HepG2 (cell line): ENCODE data around the gene GOLGA6L9. TPM values are rescaled to one million over a fixed set of nuclear protein-coding genes. Genes with fewer than 3 reads are reported as not detected.
A peak's percentile ranks its signal among the peaks of the same experiment; 100 is the strongest.
"Not testable (repeated sequence)": the region's sequence is repeated elsewhere in the genome, so short reads cannot be mapped to it uniquely, and the experiment has no call there.

Source experiments
- ATAC-seq: fragments of 200-7000 bp; cut with Tn5 transposase; 3 replicates; pipeline ENCODE4 v1.9.1; 2020; ENCODE audit warnings: mild to moderate bottlenecking, moderate library complexity
- Bru-seq: library from RNA; stranded (reverse); fragments of 400-500 nt; gene quantifications from one replicate; lab custom pipeline; 2021; lab: Mats Ljungman, UMichigan
- BruChase-seq, 2 experiments: library from RNA; stranded (reverse); fragments of 400-500 nt; gene quantifications; one replicate each; lab custom pipeline; 2021; lab: Mats Ljungman, UMichigan
- BruUV-seq: library from RNA; stranded (reverse); fragments of 400-500 nt; replicated peaks from 2 replicates; lab custom pipeline; 2021; lab: Mats Ljungman, UMichigan
- CTCF ChIA-PET: fragments of 300-600 bp; formaldehyde crosslinking; extraction: SDS; loops from one replicate; lab custom pipeline; 2021; ENCODE audit warnings: low total read pairs, inconsistent platforms, low intra/inter-chr PET ratio; lab: Yijun Ruan, JAX
- POLR2A ChIA-PET: fragments of 350-600 bp; sonication (Branson Sonifier 250); formaldehyde crosslinking; loops from one replicate; lab custom pipeline; 2020; ENCODE audit warnings: antibody characterized with exemption, inconsistent platforms; lab: Yijun Ruan, JAX
- DNase-seq: peaks from one replicate; pipeline ENCODE4 v3.0.0-alpha.2; 2015; ENCODE audit warnings: low spot score
- FAIRE-seq: peaks from 3 replicates; lab custom pipeline; 2011; peaks lifted over from hg19 to GRCh38; lab: Jason Lieb, UNC
- H2AFZ ChIP-seq: one replicate; pipeline ENCODE4 v1.6.1; 2011; ENCODE audit warnings: low read length, inconsistent platforms
- H3K27ac ChIP-seq: fragments of 300-600 bp; 3 replicates; pipeline ENCODE4 v1.8.0; 2011; ENCODE audit warnings: mixed run types, mild to moderate bottlenecking, mixed read lengths, low read length, inconsistent platforms; ENCODE audit not compliant: insufficient read depth; ENCODE audit errors: extremely low read length
- H3K27me3 ChIP-seq, 2 experiments: fragments of 200-600 bp in 1 of 2; 2 replicates in 1 of 2; 3 replicates in 1 of 2; pipeline versions ENCODE4 v1.6.0 to v1.8.0; 2011; ENCODE audit warnings: low read length in 2 of 2, mild to moderate bottlenecking in 2 of 2, moderate library complexity in 2 of 2, inconsistent platforms in 1 of 2; ENCODE audit not compliant: insufficient read depth in 2 of 2, control insufficient read depth in 1 of 2
- H3K36me3 ChIP-seq, 2 experiments: fragments of 200-600 bp in 1 of 2; replicated peaks in 1 of 2; 2 replicates in 1 of 2; 3 replicates in 1 of 2; pipeline versions ENCODE4 v1.5.1 to v1.8.0; 2011; ENCODE audit warnings: low read length in 2 of 2, inconsistent platforms in 1 of 2; ENCODE audit not compliant: insufficient read depth in 2 of 2, control insufficient read depth in 1 of 2
- H3K4me1 ChIP-seq: 2 replicates; pipeline ENCODE4 v1.5.1; 2012; ENCODE audit warnings: low read length, inconsistent platforms; ENCODE audit not compliant: insufficient read depth
- H3K4me2 ChIP-seq: 2 replicates; pipeline ENCODE4 v1.6.0; 2011; ENCODE audit warnings: low read depth, low read length, inconsistent platforms
- H3K4me3 ChIP-seq, 3 experiments: fragments of 200-600 bp in 1 of 3; sonication (generic), shearing (Covaris generic) in 1 of 3; replicated peaks in 1 of 3; 2 replicates each; pipeline ENCODE4 v1.5.1; 2011 to 2016; ENCODE audit warnings: low read length in 3 of 3, inconsistent platforms in 2 of 3, low read depth in 2 of 3, mild to moderate bottlenecking in 2 of 3, control low read depth in 1 of 3, mixed read lengths in 1 of 3; ENCODE audit not compliant: insufficient read depth in 1 of 3
- H3K79me2 ChIP-seq: one replicate; pipeline ENCODE4 v1.6.1; 2011; ENCODE audit warnings: low read length, inconsistent platforms; ENCODE audit not compliant: insufficient read depth
- H3K9ac ChIP-seq: 2 replicates; pipeline ENCODE4 v1.6.0; 2011; ENCODE audit warnings: mild to moderate bottlenecking, low read depth, low read length, inconsistent platforms; ENCODE audit not compliant: insufficient read depth
- H3K9me3 ChIP-seq: 2 replicates; pipeline ENCODE4 v1.5.1; 2012; ENCODE audit warnings: mild to moderate bottlenecking, low read length
- H4K20me1 ChIP-seq: 2 replicates; pipeline ENCODE4 v1.6.0; 2011; ENCODE audit warnings: inconsistent platforms, mild to moderate bottlenecking, low read length, moderate library complexity; ENCODE audit not compliant: insufficient read depth
- WGBS: methylation state at CpG from one replicate; pipeline ENCODE4 v1.1.6; 2017; ENCODE audit warnings: low lambda C conversion rate; 5-methylcytosine and 5-hydroxymethylcytosine counted together
- in situ Hi-C: cut with HindIII; loops from 2 replicates; pipeline ENCODE4 v1.10.0; 2017; ENCODE audit warnings: low pct_unique_long_range_greater_than_20kb; ENCODE audit not compliant: extremely low pct_ligation_motif_present
- intact Hi-C: fragments of 100-400 bp; cut with micrococcal nuclease; formaldehyde crosslinking; loops from one replicate; pipeline ENCODE4 v1.10.0; 2022; ENCODE audit not compliant: unreplicated experiment
- long read RNA-seq, 2 experiments: library from RNA in 1 of 2; library from polyadenylated mRNA in 1 of 2; stranded (forward) in 1 of 2; unstranded in 1 of 2; transcript quantifications; one replicate each; pipeline ENCODE4 v2.0.0, GENCODE V29; 2019 to 2022
- polyA minus RNA-seq, 3 experiments: library from RNA; depleted of rRNA, polyadenylated mRNA; stranded (reverse); fragments of >200 nt; gene quantifications; 2 replicates each; pipeline ENCODE4 v1.2.3, GENCODE V29; 2011; ENCODE audit warnings: low replicate concordance in 1 of 3
- polyA plus RNA-seq, 8 experiments: library from polyadenylated mRNA; depleted of rRNA in 3 of 8; stranded (reverse) in 7 of 8; unstranded in 1 of 8; fragments of >200 nt; fragmentation: Illumina TruSeq in 4 of 8; extraction: Trizol in 4 of 8; gene quantifications; 2 replicates each; pipeline versions ENCODE4 v1.2.1 to v1.2.3, GENCODE V29; 2011 to 2016; ENCODE audit warnings: low read depth in 4 of 8, missing spikeins in 1 of 8, mixed read lengths in 1 of 8; ENCODE audit not compliant: insufficient read depth in 1 of 8
- total RNA-seq, 5 experiments: library from RNA; depleted of rRNA; stranded (reverse); fragments of >200 nt; fragmentation: Illumina TruSeq; extraction: Trizol; gene quantifications; 2 replicates each; pipeline ENCODE4 v1.2.3, GENCODE V29; 2016; ENCODE audit warnings: low read depth in 1 of 5

The GOLGA6L9 gene
- 1.3 and 2.2 TPM in 2 replicates for total RNA-seq (2016; rRNA removed; fragmentation: Illumina TruSeq; extraction: Trizol)
- 0.51 and 1.1 TPM in 2 replicates for total RNA-seq (2016; cell fraction: cytosol; rRNA removed; fragmentation: Illumina TruSeq; extraction: Trizol; ENCODE audit: low read depth)
- total RNA-seq (2016; cell fraction: insoluble cytoplasmic fraction; rRNA removed; fragmentation: Illumina TruSeq; extraction: Trizol), result 1.2 and 2.1 TPM in 2 replicates
- total RNA-seq (2016; cell fraction: membrane; rRNA removed; fragmentation: Illumina TruSeq; extraction: Trizol), result 1.00 and 1.0 TPM in 2 replicates
- 5.5 and 6.0 TPM in 2 replicates for total RNA-seq (2016; cell fraction: nucleus; rRNA removed; fragmentation: Illumina TruSeq; extraction: Trizol)
- polyA plus RNA-seq (2011; rRNA removed), result 4.0 and 4.1 TPM in 2 replicates
- polyA plus RNA-seq (2011; cell fraction: cytosol; rRNA removed), result 1.2 and 1.8 TPM in 2 replicates
- polyA plus RNA-seq (2011; cell fraction: nucleus; rRNA removed), result 8.9 and 10.5 TPM in 2 replicates
- 4.8 and 5.4 TPM in 2 replicates for polyA plus RNA-seq (2012)
- polyA plus RNA-seq (2016; cell fraction: cytosol; fragmentation: Illumina TruSeq; extraction: Trizol; ENCODE audit: low read depth), result 0.15 TPM in 2 replicates
- 1.3 and 1.5 TPM in 2 replicates for polyA plus RNA-seq (2016; cell fraction: insoluble cytoplasmic fraction; fragmentation: Illumina TruSeq; extraction: Trizol; ENCODE audit: low read depth)
- 0.65 and 1.0 TPM in 2 replicates for polyA plus RNA-seq (2016; cell fraction: membrane; fragmentation: Illumina TruSeq; extraction: Trizol; ENCODE audit: low read depth)
- polyA plus RNA-seq (2016; cell fraction: nucleus; fragmentation: Illumina TruSeq; extraction: Trizol; ENCODE audit: insufficient read depth, low read depth), result 21.4 and 23.2 TPM in 2 replicates
- 0.91 and 1.1 TPM in 2 replicates for polyA minus RNA-seq (2011; rRNA and poly(A)+ RNA removed; ENCODE audit: low replicate concordance)
- 0.40 and 0.79 TPM in 2 replicates for polyA minus RNA-seq (2011; cell fraction: cytosol; rRNA and poly(A)+ RNA removed)
- 6.4 and 6.7 TPM in 2 replicates for polyA minus RNA-seq (2011; cell fraction: nucleus; rRNA and poly(A)+ RNA removed)
- percentile 51 among the genes with signal in this experiment for Bru-seq, nascent RNA
- BruChase-seq, experiment 1, labeled RNA remaining after a 6-hour chase, result percentile 78 among the genes with signal in this experiment
- percentile 68 among the genes with signal in this experiment for BruChase-seq, experiment 2, labeled RNA remaining after a 2-hour chase
- long read RNA-seq, experiment 1, result 0 reads
- long read RNA-seq, experiment 2, partial matches to known transcripts, result 0 of 1 reads
- long read RNA-seq, experiment 2, other reads (novel, unspliced or antisense), result 1 of 1 reads

GRCh38 chr15:82429693-82430092 is at the start of gene GOLGA6L9:
GOLGA6L9 (plus strand) TSS chr15:82429816; CDS start chr15:82430080, 264 bp downstream.
- H3K27ac ChIP-seq, H3K4me3 ChIP-seq, CTCF ChIA-PET, FAIRE-seq, H3K36me3 ChIP-seq, H3K79me2 ChIP-seq, H3K4me1 ChIP-seq, H3K27me3 ChIP-seq, H3K9ac ChIP-seq, DNase-seq, H3K4me2 ChIP-seq, in situ Hi-C loops, H3K9me3 ChIP-seq, H2AFZ ChIP-seq, H4K20me1 ChIP-seq, ATAC-seq, BruUV-seq, POLR2A ChIA-PET, intact Hi-C loops: not testable (repeated sequence)
- 98% methylated on average over 8 of the region's 9 CpGs for WGBS

- H3K27me3 ChIP-seq, FAIRE-seq, H3K27ac ChIP-seq, H3K9me3 ChIP-seq, in situ Hi-C loops, BruUV-seq, H3K4me3 ChIP-seq, ATAC-seq, H3K9ac ChIP-seq, H3K36me3 ChIP-seq, H4K20me1 ChIP-seq, CTCF ChIA-PET, H3K79me2 ChIP-seq, H2AFZ ChIP-seq, POLR2A ChIA-PET, H3K4me2 ChIP-seq, intact Hi-C loops, DNase-seq, H3K4me1 ChIP-seq: not testable (repeated sequence)
- WGBS, result 93% methylated on average over 11 of the region's 11 CpGs
These were observed 48.2 kb upstream of the GOLGA6L9 start for GRCh38 chr15:82381330-82381955.

- H3K4me3 ChIP-seq, H3K36me3 ChIP-seq, POLR2A ChIA-PET, ATAC-seq, H2AFZ ChIP-seq, CTCF ChIA-PET, H3K79me2 ChIP-seq, H4K20me1 ChIP-seq, FAIRE-seq, H3K27ac ChIP-seq, H3K9ac ChIP-seq, H3K4me1 ChIP-seq, intact Hi-C loops, in situ Hi-C loops, BruUV-seq, DNase-seq, H3K9me3 ChIP-seq, H3K27me3 ChIP-seq, H3K4me2 ChIP-seq: not testable (repeated sequence)
These were observed 42.4 kb upstream of the GOLGA6L9 start for GRCh38 chr15:82387209-82387608.
